ENCODE data around the gene AHRR.
"Not testable (repeated sequence)": the region's sequence is repeated elsewhere in the genome, so short reads cannot be mapped to it uniquely, and the experiment has no call there.

DNA sequence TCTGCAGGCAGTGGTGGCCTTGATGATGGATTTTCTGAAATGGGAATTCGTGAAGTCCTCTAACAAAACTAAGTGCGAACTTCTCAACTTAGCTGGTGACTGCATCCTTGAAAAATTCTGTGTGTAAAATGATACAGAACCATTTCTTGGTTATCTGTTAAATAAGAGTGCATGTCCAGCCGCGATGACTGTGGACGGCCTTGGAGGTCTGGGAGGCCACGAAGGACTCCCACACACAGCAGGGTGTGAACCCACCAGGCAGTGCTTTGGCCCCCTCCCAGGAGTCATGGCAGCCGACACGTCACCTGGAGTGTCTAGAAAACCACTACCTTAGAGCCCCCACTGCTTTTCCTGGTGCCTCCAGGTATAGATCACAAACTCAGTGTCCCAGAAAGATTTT, 17.8 kb upstream of the AHRR start:
- TF ChIP-seq, protein P1, sequence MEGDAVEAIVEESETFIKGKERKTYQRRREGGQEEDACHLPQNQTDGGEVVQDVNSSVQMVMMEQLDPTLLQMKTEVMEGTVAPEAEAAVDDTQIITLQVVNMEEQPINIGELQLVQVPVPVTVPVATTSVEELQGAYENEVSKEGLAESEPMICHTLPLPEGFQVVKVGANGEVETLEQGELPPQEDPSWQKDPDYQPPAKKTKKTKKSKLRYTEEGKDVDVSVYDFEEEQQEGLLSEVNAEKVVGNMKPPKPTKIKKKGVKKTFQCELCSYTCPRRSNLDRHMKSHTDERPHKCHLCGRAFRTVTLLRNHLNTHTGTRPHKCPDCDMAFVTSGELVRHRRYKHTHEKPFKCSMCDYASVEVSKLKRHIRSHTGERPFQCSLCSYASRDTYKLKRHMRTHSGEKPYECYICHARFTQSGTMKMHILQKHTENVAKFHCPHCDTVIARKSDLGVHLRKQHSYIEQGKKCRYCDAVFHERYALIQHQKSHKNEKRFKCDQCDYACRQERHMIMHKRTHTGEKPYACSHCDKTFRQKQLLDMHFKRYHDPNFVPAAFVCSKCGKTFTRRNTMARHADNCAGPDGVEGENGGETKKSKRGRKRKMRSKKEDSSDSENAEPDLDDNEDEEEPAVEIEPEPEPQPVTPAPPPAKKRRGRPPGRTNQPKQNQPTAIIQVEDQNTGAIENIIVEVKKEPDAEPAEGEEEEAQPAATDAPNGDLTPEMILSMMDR (IDR thresholded peaks at IDR 0.05) = not testable (repeated sequence)
- not testable (repeated sequence) for TF ChIP-seq MYC (IDR thresholded peaks at IDR 0.05; ENCODE audit: borderline replicate concordance, low read length); POLR2A (IDR thresholded peaks at IDR 0.05; ENCODE audit: low read length); MAFK (IDR thresholded peaks at IDR 0.05; ENCODE audit: partially characterized antibody); KDM1A (IDR thresholded peaks at IDR 0.05; ENCODE audit: low read depth); SMC3 (IDR thresholded peaks at IDR 0.05); RFX5 (IDR thresholded peaks at IDR 0.05); RAD21 (conservative IDR thresholded peaks at IDR 0.05 in 1 of 2, IDR thresholded peaks at IDR 0.05 in 1 of 2); EP300 (IDR thresholded peaks at IDR 0.05); BHLHE40 (IDR thresholded peaks at IDR 0.05; ENCODE audit: low read depth, low read length); GATA3 (IDR thresholded peaks at IDR 0.05; ENCODE audit: borderline replicate concordance); NFE2L2 (conservative IDR thresholded peaks at IDR 0.05; ENCODE audit: low read length)
- TF ChIP-seq, protein P2, sequence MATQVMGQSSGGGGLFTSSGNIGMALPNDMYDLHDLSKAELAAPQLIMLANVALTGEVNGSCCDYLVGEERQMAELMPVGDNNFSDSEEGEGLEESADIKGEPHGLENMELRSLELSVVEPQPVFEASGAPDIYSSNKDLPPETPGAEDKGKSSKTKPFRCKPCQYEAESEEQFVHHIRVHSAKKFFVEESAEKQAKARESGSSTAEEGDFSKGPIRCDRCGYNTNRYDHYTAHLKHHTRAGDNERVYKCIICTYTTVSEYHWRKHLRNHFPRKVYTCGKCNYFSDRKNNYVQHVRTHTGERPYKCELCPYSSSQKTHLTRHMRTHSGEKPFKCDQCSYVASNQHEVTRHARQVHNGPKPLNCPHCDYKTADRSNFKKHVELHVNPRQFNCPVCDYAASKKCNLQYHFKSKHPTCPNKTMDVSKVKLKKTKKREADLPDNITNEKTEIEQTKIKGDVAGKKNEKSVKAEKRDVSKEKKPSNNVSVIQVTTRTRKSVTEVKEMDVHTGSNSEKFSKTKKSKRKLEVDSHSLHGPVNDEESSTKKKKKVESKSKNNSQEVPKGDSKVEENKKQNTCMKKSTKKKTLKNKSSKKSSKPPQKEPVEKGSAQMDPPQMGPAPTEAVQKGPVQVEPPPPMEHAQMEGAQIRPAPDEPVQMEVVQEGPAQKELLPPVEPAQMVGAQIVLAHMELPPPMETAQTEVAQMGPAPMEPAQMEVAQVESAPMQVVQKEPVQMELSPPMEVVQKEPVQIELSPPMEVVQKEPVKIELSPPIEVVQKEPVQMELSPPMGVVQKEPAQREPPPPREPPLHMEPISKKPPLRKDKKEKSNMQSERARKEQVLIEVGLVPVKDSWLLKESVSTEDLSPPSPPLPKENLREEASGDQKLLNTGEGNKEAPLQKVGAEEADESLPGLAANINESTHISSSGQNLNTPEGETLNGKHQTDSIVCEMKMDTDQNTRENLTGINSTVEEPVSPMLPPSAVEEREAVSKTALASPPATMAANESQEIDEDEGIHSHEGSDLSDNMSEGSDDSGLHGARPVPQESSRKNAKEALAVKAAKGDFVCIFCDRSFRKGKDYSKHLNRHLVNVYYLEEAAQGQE (IDR thresholded peaks at IDR 0.05) = not testable (repeated sequence)
